22Rv1 (cell line): Measurements from ENCODE around the gene MCUB.
"Not testable (repeated sequence)": the region's sequence is repeated elsewhere in the genome, so short reads cannot be mapped to it uniquely, and the experiment has no call there.

ENCODE experiments used
- CTCF ChIP-seq: fragments of 450-650 bp; IDR thresholded peaks from 2 replicates; pipeline ENCODE4 v1.5.1; 2017; ENCODE audit warnings: mild to moderate bottlenecking
- ZFX ChIP-seq: fragments of 450-650 bp; IDR thresholded peaks from 2 replicates; pipeline ENCODE4 v1.6.1; 2017; ENCODE audit warnings: antibody characterized with exemption, borderline replicate concordance

GRCh38 chr4:109579997-109580396, 20.0 kb downstream of the MCUB start:
- TF ChIP-seq CTCF, ZFX: not testable (repeated sequence)
